Mammary epithelial cell (primary cell): ENCODE measurements around the gene JPH3.

ENCODE experiments used
- EZH2 ChIP-seq: IDR thresholded peaks from 2 replicates; pipeline ENCODE4 v1.6.1; 2012; ENCODE audit warnings: low read length, inconsistent platforms, borderline replicate concordance
- TF ChIP-seq, protein P1 (sequence below), 2 donors: IDR thresholded peaks in 1 of 2; conservative IDR thresholded peaks in 1 of 2; 2 replicates each; pipeline ENCODE4 v1.5.1; 2011 to 2012; ENCODE audit warnings: inconsistent platforms in 2 of 2, low read length in 2 of 2, mild to moderate bottlenecking in 2 of 2, control low read depth in 1 of 2, low read depth in 1 of 2; ENCODE audit not compliant: insufficient read depth in 1 of 2; ENCODE audit errors: extremely low read depth in 1 of 2

DNA sequence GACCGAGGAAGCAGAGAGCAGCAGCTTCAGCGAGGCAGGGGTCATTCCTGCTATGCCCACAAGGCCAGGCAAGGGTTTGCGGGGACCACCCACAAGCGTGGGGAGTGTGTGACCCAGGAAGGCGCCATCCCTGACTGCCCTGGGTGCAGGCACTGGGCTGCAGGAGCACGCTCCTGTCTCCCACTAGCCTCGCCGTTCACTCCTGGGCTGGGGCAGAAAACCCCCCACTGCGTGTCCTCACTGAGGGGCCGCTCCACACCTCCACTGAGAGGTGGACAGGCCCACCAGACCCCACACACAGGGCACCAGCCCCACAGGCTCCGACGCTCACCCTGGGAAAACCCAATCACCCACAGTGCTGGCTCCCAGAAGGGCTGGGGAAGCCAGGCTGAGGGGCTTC lies 107.4 kb downstream of the JPH3 start:
- TF ChIP-seq, protein P1, sequence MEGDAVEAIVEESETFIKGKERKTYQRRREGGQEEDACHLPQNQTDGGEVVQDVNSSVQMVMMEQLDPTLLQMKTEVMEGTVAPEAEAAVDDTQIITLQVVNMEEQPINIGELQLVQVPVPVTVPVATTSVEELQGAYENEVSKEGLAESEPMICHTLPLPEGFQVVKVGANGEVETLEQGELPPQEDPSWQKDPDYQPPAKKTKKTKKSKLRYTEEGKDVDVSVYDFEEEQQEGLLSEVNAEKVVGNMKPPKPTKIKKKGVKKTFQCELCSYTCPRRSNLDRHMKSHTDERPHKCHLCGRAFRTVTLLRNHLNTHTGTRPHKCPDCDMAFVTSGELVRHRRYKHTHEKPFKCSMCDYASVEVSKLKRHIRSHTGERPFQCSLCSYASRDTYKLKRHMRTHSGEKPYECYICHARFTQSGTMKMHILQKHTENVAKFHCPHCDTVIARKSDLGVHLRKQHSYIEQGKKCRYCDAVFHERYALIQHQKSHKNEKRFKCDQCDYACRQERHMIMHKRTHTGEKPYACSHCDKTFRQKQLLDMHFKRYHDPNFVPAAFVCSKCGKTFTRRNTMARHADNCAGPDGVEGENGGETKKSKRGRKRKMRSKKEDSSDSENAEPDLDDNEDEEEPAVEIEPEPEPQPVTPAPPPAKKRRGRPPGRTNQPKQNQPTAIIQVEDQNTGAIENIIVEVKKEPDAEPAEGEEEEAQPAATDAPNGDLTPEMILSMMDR (conservative IDR thresholded peaks at IDR 0.05 in 1 of 2, IDR thresholded peaks at IDR 0.05 in 1 of 2; ENCODE audit: extremely low read depth in 1 of 2, insufficient read depth in 1 of 2, low read depth in 1 of 2, low read length in 2 of 2), result no peak
- no peak for TF ChIP-seq EZH2
